Activated B cell treated with CpG ODN at 0.5 μM for 24 hours (primary cell): ENCODE results near the gene UBE3A. TPM values are rescaled to one million over a fixed set of nuclear protein-coding genes. Genes with fewer than 3 reads are reported as not detected.

Source experiments
- ATAC-seq: fragments of 200-7000 bp; cut with Tn5 transposase; one replicate; pipeline ENCODE4 v1.10.0; 2021; ENCODE audit warnings: low read depth, mild to moderate bottlenecking, moderate library complexity
- CTCF ChIA-PET: fragments of 350-600 bp; sonication (Branson Sonifier 250); formaldehyde crosslinking; loops from one replicate; lab custom pipeline; 2021; ENCODE audit warnings: antibody characterized with exemption; lab: Charles Lee
- POLR2A ChIA-PET: fragments of 350-600 bp; sonication (Branson Sonifier 250); formaldehyde crosslinking; loops from one replicate; lab custom pipeline; 2021; ENCODE audit warnings: antibody characterized with exemption; lab: Charles Lee
- DNase-seq: peaks from one replicate; pipeline ENCODE4 v3.0.0; 2022
- H3K27ac Mint-ChIP-seq: one replicate; pipeline ENCODE4 v1.8.0; 2020; ENCODE audit warnings: mixed read lengths
- H3K27me3 Mint-ChIP-seq: one replicate; pipeline ENCODE4 v1.8.0; 2021; ENCODE audit warnings: mixed read lengths
- H3K36me3 Mint-ChIP-seq: one replicate; pipeline ENCODE4 v1.8.0; 2021; ENCODE audit warnings: low read depth, mixed read lengths
- H3K4me1 Mint-ChIP-seq: one replicate; pipeline ENCODE4 v1.8.0; 2021; ENCODE audit warnings: mixed read lengths
- H3K4me3 Mint-ChIP-seq: one replicate; pipeline ENCODE4 v1.8.0; 2020; ENCODE audit warnings: mild to moderate bottlenecking, mixed read lengths
- H3K9me3 Mint-ChIP-seq: one replicate; pipeline ENCODE4 v1.8.0; 2020; ENCODE audit warnings: mixed read lengths
- intact Hi-C: fragments of 100-400 bp; cut with micrococcal nuclease; formaldehyde crosslinking; loops from one replicate; pipeline ENCODE4 v1.15.1; 2024
- total RNA-seq: library from RNA; stranded (reverse); gene quantifications from 2 replicates; pipeline ENCODE4 v1.2.3, GENCODE V29; 2022
- TF ChIP-seq, protein P1 (sequence below): fragments of 200-600 bp; IDR thresholded peaks from one replicate; pipeline ENCODE4 v1.8.0; 2022; ENCODE audit warnings: antibody characterized with exemption, mild to moderate bottlenecking

UBE3A gene
- total RNA-seq, 1 donor from 2014 or later = 122 TPM

DNA sequence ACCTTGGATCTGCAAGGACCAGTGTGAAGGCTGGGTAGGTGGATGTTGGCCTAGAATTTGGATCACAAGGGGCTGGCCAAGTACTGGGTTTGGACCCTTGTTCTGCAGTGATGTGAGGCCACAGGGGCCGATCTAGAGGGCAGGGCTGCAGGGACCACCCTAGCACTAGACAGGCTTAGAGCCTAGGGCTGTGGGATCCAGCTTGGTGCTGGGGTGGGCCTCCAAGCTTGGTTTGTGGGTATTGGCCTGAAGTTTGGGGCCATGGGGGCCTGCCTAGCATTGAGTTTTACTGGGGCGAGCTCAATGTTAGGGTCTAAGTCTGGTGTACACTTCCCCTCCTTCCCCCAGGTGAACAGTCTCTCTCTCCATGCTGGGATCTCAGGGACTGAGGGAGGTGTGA lies 36.5 kb downstream of the UBE3A start:
- TF ChIP-seq, protein P1, sequence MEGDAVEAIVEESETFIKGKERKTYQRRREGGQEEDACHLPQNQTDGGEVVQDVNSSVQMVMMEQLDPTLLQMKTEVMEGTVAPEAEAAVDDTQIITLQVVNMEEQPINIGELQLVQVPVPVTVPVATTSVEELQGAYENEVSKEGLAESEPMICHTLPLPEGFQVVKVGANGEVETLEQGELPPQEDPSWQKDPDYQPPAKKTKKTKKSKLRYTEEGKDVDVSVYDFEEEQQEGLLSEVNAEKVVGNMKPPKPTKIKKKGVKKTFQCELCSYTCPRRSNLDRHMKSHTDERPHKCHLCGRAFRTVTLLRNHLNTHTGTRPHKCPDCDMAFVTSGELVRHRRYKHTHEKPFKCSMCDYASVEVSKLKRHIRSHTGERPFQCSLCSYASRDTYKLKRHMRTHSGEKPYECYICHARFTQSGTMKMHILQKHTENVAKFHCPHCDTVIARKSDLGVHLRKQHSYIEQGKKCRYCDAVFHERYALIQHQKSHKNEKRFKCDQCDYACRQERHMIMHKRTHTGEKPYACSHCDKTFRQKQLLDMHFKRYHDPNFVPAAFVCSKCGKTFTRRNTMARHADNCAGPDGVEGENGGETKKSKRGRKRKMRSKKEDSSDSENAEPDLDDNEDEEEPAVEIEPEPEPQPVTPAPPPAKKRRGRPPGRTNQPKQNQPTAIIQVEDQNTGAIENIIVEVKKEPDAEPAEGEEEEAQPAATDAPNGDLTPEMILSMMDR = no peak
- Mint-ChIP-seq H3K9me3 (peaks cover 3% of the 10 kb centered on the region), H3K4me1 (peaks cover 61% of the 10 kb centered on the region), H3K4me3 (no peak overlapping the region), H3K27ac (peak overlapping the region; percentile 9), H3K27me3 (no peaks in the 10 kb centered on the region), H3K36me3 (peaks cover 76% of the 10 kb centered on the region)
- intact Hi-C loops = loop anchor here (5.0 kb wide), 1 partner anchor 35 kb away; no protein-coding TSS in a partner anchor
- ChIA-PET POLR2A (no interaction called here), CTCF (no interaction called here)
- ATAC-seq (no peak), DNase-seq (no peak)

DNA sequence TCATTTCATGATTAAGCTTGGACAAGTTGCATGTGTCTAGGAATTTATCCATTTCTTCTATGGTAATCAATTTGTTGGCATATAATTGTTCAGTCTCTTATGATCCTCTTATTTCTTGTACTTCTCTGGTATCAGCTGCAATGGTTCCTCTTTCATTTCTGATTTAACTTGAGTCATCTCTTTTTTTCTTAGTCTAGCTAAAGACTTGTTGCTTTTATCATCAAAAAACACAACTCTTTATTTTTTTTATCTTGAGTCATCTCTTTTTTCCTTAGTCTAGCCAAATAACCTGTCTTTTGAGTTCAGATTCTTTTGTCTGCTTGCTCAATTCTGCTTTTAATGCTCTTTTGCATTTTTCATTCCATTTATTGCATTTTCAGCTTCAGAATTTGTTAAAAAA lies 37.3 kb downstream of the UBE3A start:
- no peak overlapping the region for H3K4me3 Mint-ChIP-seq
- peaks cover 3% of the 10 kb centered on the region for H3K9me3 Mint-ChIP-seq
- TF ChIP-seq, protein P1 = no peak
- no peak overlapping the region for H3K27ac Mint-ChIP-seq
- intact Hi-C loops = loop anchor here (5.0 kb wide), 1 partner anchor 34 kb away; no protein-coding TSS in a partner anchor
- ChIA-PET POLR2A (interaction anchor here (1.0 kb wide), 1 partner anchor 32 kb away, joined by 3 read pairs; no protein-coding TSS in a partner anchor), CTCF (no interaction called here)
- DNase-seq (no peak), ATAC-seq (peak; percentile 28)
- peaks cover 57% of the 10 kb centered on the region for H3K4me1 Mint-ChIP-seq
- no peaks in the 10 kb centered on the region for H3K27me3 Mint-ChIP-seq
- H3K36me3 Mint-ChIP-seq = peaks cover 72% of the 10 kb centered on the region

DNA sequence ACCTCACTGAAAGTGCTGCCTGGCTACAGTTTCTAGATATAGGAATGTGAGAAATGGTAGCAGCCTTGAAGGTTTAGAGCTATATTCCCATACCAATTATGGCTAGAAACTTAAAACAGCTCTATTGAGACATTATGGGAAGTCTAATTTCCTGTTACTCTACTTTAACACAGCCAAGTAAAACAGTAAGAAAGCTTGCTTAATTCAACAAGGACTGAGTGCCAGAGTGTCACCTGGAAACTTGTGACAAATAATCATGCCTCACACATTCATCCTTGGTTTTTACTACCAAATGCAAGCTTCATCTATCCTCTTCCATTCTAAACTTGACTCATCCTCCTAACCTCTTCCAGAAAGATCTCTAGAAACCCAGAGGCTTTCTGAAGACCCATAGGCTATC lies 41.7 kb downstream of the UBE3A start:
- Mint-ChIP-seq H3K9me3 (no peaks in the 10 kb centered on the region), H3K27me3 (no peaks in the 10 kb centered on the region), H3K4me3 (no peak overlapping the region), H3K27ac (no peak overlapping the region), H3K4me1 (peaks cover 22% of the 10 kb centered on the region), H3K36me3 (peaks cover 54% of the 10 kb centered on the region)
- DNase-seq (no peak), ATAC-seq (no peak)
- intact Hi-C loops = no loop called here
- CTCF ChIA-PET = no interaction called here
- TF ChIP-seq, protein P1 = no peak
- POLR2A ChIA-PET = no interaction called here

DNA sequence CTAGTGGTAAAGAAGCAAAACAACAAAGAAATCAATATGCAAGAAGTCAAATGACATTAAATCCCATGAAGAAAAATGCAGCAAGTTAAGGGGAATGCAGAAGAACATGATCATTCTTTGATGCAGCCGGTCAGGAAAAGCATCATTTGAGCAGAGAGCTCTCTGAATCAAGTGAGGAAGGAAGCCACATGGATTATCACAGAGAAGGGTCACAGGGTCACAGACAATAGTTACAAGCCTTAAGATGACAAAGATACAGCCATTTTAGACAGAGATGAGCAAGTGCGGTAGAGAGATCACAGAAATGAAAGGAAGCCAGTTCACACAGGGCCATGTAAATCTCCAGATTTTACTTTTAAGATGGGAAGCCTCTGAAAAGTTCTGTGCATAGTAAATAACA lies 43.9 kb downstream of the UBE3A start:
- ChIA-PET CTCF (no interaction called here), POLR2A (no interaction called here)
- Mint-ChIP-seq H3K27ac (no peak overlapping the region), H3K36me3 (peaks cover 48% of the 10 kb centered on the region), H3K4me1 (peaks cover 15% of the 10 kb centered on the region), H3K4me3 (no peak overlapping the region), H3K9me3 (no peaks in the 10 kb centered on the region), H3K27me3 (no peaks in the 10 kb centered on the region)
- intact Hi-C loops = no loop called here
- TF ChIP-seq, protein P1 = no peak
- DNase-seq (no peak), ATAC-seq (no peak)

DNA sequence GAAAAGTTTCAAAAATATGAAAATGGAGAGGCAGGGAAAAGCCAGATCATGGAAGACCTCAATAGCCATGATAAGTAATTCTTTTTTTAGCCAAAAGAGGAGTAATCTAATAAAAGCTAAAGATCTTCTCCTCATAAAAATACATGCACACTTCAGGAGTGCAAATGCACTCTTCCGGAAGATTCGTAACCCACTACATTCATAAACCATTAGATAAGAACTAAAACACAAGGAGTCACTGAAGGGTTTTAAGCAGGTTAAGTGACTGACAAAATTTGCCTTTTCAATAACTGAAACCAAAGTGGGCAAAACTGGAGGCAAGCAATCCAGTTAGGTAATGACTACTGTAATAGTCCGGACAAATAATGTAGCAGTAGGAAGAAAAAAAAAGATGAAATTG lies 46.0 kb downstream of the UBE3A start:
- no peak for ATAC-seq
- Mint-ChIP-seq H3K9me3 (peaks cover 2% of the 10 kb centered on the region), H3K36me3 (peaks cover 48% of the 10 kb centered on the region), H3K27ac (no peak overlapping the region), H3K27me3 (no peaks in the 10 kb centered on the region), H3K4me1 (peaks cover 16% of the 10 kb centered on the region), H3K4me3 (no peak overlapping the region)
- TF ChIP-seq, protein P1 = no peak
- POLR2A ChIA-PET = no interaction called here
- intact Hi-C loops = no loop called here
- CTCF ChIA-PET = no interaction called here
- DNase-seq = no peak
